Activated CD4-positive, alpha-beta T cell treated with anti-CD3 and anti-CD28 coated beads, Interleukin-2, amount 10 ng/mL, durations not matched to agents 24 days and 14 days (primary cell): ENCODE data around the gene BTBD7. TPM values are rescaled to one million over a fixed set of nuclear protein-coding genes. Genes with fewer than 3 reads are reported as not detected.

Source experiments
- DNase-seq: peaks from one replicate; pipeline ENCODE4 v3.0.0; 2022
- H3K27ac Mint-ChIP-seq: one replicate; pipeline ENCODE4 v1.8.0; 2022; ENCODE audit warnings: mild to moderate bottlenecking, mixed read lengths
- H3K27me3 Mint-ChIP-seq: one replicate; pipeline ENCODE4 v1.8.0; 2022; ENCODE audit warnings: mixed read lengths
- H3K36me3 Mint-ChIP-seq: one replicate; pipeline ENCODE4 v1.8.0; 2022; ENCODE audit warnings: low read depth, mild to moderate bottlenecking, mixed read lengths
- H3K4me1 Mint-ChIP-seq: one replicate; pipeline ENCODE4 v1.8.0; 2021; ENCODE audit warnings: mixed read lengths
- H3K4me3 Mint-ChIP-seq: one replicate; pipeline ENCODE4 v1.8.0; 2022; ENCODE audit warnings: mild to moderate bottlenecking, moderate library complexity, mixed read lengths
- H3K9me3 Mint-ChIP-seq: one replicate; pipeline ENCODE4 v1.8.0; 2021; ENCODE audit warnings: mixed read lengths
- intact Hi-C: fragments of 100-400 bp; cut with micrococcal nuclease; formaldehyde crosslinking; loops from one replicate; pipeline ENCODE4 v1.15.1; 2023
- total RNA-seq: library from RNA; stranded (reverse); gene quantifications from 2 replicates; pipeline ENCODE4 v1.2.3, GENCODE V29; 2022

BTBD7 gene
- total RNA-seq, 1 donor from 2014 or later = 19.4 TPM

GRCh38 chr14:93200553-93200952 is 132.3 kb downstream of the BTBD7 start:
- no peak for DNase-seq
- H3K27me3 Mint-ChIP-seq = no peaks in the 10 kb centered on the region
- H3K9me3 Mint-ChIP-seq = no peaks in the 10 kb centered on the region
- H3K36me3 Mint-ChIP-seq = peaks cover 11% of the 10 kb centered on the region
- intact Hi-C loops = no loop called here
- H3K4me1 Mint-ChIP-seq = peaks cover 9% of the 10 kb centered on the region
- H3K27ac Mint-ChIP-seq = no peak overlapping the region
- H3K4me3 Mint-ChIP-seq = no peak overlapping the region

DNA sequence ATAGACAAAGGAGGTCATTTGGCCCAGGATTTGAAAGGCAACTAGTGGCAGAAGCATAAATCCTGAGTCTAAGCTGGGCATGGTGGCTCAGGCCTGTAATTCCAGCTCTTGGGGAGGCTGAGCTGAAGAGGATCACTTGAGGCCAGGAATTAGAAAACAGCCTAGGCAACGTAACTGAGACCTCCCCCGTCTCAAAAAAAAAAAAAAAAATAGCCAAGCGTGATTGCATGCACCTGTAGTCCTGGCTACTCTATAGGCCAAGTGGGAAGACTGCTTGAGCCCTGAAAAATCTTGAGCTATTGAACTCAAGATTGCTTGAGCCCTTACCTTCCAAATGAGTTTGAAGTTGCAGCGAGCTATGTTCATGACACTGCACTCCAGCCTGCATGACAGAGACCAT is 133.8 kb downstream of the BTBD7 start:
- H3K4me1 Mint-ChIP-seq = no peaks in the 10 kb centered on the region
- H3K4me3 Mint-ChIP-seq = no peak overlapping the region
- H3K9me3 Mint-ChIP-seq = no peaks in the 10 kb centered on the region
- intact Hi-C loops = no loop called here
- no peaks in the 10 kb centered on the region for H3K27me3 Mint-ChIP-seq
- H3K27ac Mint-ChIP-seq = no peak overlapping the region
- DNase-seq = no peak
- peaks cover 5% of the 10 kb centered on the region for H3K36me3 Mint-ChIP-seq

- Mint-ChIP-seq H3K4me3 (no peak overlapping the region), H3K9me3 (no peaks in the 10 kb centered on the region), H3K36me3 (peaks cover 5% of the 10 kb centered on the region), H3K27me3 (no peaks in the 10 kb centered on the region), H3K27ac (no peak overlapping the region), H3K4me1 (no peaks in the 10 kb centered on the region)
- DNase-seq = no peak
- intact Hi-C loops = no loop called here
Observed at GRCh38 chr14:93195316-93195999, 137.4 kb downstream of the BTBD7 start.

Other genes with a start within 250 kb of the BTBD7 start
- gene ITPK1, start 217.1 kb downstream of the BTBD7 start, total RNA-seq = 71.0 and 73.9 TPM in 2 replicates
- gene MOAP1, start 148.1 kb downstream of the BTBD7 start, total RNA-seq = 16.2 and 17.1 TPM in 2 replicates
- gene LYSET, start 147.7 kb downstream of the BTBD7 start, total RNA-seq = 14.7 and 18.6 TPM in 2 replicates
- gene GON7, start 126.0 kb downstream of the BTBD7 start, total RNA-seq = 16.3 and 17.0 TPM in 2 replicates
- gene UBR7, start 125.8 kb downstream of the BTBD7 start, total RNA-seq = 32.5 and 35.3 TPM in 2 replicates
- not detected in 2 replicates for gene COX8C, start 14.1 kb upstream of the BTBD7 start, total RNA-seq
- not detected in 2 replicates for gene UNC79, start 97.9 kb upstream of the BTBD7 start, total RNA-seq